HuH-7.5 (cell line): ENCODE results near the gene ZNF576.
"Not testable (repeated sequence)": the region's sequence is repeated elsewhere in the genome, so short reads cannot be mapped to it uniquely, and the experiment has no call there.

Source experiments
- DNase-seq: peaks from one replicate; pipeline ENCODE4 v3.0.0; 2011; ENCODE audit warnings: low spot score

Gene ZNF576

DNA sequence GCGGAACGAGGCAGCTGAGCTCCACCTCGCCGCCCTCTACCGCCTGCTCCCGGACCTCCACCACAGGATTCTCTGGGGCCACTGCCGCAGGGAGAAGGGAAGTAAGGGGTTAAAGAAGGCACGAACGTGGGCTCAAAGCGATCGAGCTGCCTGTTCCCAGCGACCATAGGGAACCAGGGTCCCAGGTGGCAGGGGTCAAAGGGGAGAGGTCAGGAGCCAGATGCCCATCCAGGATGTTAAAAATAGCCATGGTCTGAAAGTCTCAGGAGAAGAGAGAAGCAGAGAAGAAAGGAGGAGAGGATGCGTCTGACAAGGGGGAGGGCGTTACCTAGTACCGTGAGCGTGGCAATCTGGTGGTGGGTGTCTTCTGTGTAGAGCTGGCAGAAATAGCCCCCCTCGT, 30.4 kb downstream of the ZNF576 start:
- no peak for DNase-seq

DNA sequence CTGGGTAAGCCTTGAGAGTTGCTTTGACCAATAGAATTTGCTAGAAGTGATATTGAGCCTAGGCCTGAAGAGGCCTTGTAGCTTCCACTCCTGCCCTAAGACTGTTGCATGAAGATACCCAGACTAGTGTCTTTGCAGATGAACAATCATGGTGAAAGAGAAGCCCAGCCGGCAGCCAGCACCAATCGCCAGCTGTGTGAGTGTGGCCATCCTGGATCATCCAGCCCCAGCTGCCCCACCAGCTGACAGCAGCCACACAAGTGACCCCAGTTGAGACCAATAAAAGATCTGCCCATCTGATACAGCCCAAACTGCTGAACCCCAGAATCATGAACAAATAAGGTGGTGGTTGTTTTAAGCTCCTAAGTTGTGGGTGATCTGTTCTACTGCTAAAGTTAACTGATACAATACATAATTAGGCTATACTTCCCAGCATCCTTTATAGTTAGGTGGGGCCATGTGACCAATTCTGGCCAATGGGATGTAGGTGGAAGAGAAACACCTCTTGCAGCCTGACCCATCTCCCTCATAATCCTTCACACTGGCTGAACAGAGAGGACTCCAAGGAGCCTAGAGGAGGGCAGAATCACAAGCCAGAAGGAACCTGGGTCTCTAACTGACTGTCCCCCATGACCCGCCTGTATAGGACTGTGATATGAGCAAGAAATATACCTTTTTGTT, 32.4 kb downstream of the ZNF576 start:
- DNase-seq, result no peak

DNA sequence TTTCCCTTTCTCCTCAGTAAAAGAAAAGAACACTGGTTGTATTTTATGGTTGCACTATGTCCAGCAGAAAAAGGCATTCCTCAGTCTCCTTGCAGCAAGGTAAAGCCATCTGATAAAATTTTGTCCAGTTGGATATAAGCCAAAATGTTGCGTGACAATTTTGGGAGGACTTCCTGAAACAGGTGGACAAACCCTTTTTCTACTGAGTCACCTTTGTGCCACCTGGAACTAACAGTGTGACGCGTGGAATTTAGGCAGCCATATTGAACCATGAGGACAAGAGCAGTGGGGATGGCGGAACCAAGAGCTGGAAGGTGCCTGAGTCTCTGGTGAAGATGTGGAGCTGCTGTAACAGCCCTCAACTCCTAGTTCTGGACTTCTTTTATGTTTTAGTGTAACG, 35.1 kb downstream of the ZNF576 start:
- no peak for DNase-seq

DNA sequence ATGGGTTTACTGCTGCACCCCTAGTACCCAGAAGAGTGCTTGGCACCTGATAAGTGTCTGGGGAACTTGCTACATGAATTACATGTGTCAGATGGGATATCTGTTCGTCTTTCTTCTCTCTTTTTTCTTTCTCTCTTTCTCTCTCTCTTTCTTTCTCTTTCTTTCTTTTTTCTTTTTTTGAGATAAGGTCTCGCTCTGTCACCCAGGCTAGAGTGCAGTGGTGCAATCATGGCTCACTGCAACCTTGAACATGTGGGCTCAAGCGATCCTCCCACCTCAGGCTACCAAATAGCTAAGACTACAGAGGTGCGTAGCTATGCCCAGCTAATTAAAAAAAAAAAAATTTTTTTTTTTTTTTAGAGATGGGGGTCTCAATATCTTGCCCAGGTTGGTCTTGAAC, 37.1 kb downstream of the ZNF576 start:
- DNase-seq, result no peak

- no peak for DNase-seq
Observed at GRCh38 chr19:43634068-43634467, 37.7 kb downstream of the ZNF576 start.

DNA sequence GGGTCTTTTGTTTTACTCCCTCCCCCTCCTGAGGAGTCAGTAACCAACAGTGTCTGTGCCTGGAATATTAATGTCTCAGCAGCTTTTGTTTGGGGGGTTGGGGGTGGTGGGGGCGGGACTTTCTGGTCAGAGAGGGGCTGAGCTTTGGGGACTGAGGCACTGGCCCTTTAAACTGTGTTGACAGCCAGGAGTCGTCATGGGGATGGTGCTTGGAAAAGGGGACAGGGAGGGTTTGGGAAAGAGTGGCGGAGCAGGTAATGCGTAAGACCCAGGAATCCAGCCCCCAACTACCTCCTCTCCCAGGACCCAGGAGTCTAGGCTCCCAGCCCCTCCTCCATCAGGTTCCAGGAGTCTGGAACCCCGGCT, 38.1 kb downstream of the ZNF576 start:
- no peak for DNase-seq

DNA sequence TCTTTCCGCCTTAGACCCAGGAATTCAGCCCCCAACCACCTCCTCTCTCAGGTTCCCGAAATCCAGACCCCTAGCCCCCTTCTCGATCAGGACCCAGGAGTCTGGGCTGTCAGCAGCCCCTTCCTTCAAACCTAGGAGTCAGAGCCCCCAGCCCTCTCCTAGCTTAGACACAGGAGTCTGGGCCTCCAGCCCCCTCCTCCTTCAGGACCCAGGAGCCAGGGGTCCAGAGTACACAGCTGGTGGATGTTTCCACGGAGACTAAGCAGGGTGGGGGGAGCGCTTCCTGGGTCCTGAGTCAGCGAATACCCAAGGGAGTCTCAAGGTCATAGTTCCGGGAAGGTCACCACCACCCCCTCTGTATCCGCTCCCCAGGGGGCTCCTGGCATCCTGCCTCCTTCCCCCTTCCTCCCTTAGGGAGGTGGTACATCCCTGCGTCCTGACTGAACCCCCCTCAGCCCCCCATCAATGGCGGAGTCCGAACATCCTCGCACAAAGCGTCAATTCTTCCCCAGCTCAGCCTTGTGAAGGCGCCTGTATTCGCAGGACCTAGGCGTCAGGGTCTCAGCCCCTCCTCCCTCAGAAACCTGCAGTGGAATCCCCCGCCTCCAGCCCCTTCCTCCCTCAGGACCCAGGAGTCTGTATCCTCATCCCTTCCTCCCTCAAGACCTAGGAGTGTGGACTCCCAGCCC, 38.6 kb downstream of the ZNF576 start:
- no peak for DNase-seq

GRCh38 chr19:43635561-43635940, 39.2 kb downstream of the ZNF576 start:
- DNase-seq, result not testable (repeated sequence)

- no peak for DNase-seq
Observed at GRCh38 chr19:43636121-43636683, 39.8 kb downstream of the ZNF576 start.

GRCh38 chr19:43638214-43638994, 42.0 kb downstream of the ZNF576 start:
- DNase-seq, result no peak

DNA sequence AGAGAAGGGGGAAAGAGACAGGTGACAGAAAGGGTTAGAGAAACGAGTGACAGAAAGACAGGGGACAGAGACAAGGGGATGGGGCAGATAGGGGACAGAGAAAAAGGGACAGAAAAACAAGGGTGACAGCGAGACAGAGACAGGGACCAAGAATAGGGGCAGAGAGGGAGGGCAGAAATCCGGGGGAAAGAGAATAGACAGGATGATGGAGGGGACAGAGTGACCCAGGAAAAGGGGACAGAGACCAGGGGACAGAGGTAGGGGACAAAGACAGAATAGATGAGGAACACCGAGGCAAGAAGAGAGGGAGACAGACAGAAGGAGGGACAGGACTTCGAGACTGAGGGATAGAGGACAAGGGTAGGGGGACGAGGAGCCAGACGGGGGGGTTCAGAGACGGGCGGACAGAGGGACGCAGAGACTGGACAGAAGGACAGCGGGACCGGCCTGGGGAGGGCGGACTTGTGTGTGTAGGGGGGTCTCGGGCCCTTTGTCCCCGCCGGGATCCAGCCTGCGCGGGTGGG, 42.7 kb downstream of the ZNF576 start:
- no peak for DNase-seq

- DNase-seq, result no peak
Observed at GRCh38 chr19:43639519-43640423, 43.4 kb downstream of the ZNF576 start, which contains the start of gene CADM4. Gene CADM4, minus strand, starts transcription at chr19:43639850. Its CDS starts 60 bp downstream, at chr19:43639790.

- no peak for DNase-seq
Observed at GRCh38 chr19:43640424-43640757, 44.0 kb downstream of the ZNF576 start.

DNA sequence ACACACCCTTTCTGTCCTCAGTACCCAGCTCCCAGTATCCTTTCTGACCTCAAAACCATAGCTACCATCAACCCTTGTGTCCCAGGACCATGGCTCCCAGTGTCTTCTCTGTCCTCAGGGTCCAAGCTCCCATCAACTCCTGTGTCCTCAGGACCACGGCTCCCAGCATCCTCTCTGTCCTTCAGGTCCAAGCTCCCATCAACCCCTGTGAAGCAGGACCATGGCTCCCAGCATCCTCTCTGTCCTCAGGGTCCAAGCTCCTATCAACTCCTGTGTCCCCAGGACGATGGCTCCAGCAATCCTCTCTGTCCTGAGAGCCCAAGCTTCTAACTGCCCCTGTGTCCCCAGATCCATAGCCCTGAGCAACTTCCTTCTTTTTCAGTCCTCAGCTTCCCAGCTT, 44.9 kb downstream of the ZNF576 start:
- no peak for DNase-seq

GRCh38 chr19:43642531-43642930, 46.1 kb downstream of the ZNF576 start:
- no peak for DNase-seq

DNA sequence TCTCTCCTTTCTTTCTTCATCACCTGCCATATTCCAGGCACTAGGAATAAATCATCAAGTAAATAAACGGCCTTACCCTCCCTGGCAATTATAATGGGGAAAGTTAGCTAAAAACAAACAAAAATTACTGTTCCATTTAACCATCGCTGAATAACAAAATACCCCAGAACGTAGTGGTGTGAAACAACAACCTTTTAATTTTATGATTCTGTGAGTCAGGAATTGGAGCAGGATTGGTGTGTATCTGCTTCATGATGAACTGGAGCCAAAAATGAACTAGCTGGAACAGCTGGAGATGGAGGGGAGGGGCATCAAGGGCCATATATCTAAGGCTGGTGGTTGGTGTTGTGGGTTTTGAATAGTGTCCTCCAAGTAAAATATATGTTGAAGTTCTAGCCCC, 46.9 kb downstream of the ZNF576 start:
- DNase-seq, result no peak

- DNase-seq, result no peak
Observed at GRCh38 chr19:43644181-43644580, 47.8 kb downstream of the ZNF576 start.

DNA sequence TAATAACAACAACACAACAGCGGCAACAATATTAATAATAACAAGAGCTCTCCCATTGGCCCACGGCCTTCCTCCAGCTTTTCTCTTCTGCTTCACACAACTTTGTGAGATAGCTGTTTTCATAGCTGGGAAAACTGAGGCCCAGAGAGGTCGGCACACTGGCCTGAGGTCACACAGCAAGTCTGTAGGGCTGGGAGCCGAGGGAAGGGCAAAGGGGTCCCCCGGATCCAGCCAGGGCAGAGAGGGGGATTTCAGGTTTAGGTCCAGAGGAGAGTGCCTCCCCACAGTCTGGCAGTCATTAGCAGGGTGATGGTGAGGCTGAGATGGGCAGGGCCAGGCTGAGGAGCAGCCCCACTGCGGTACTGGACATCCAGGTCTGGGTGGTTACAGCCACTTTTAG, 52.2 kb downstream of the ZNF576 start:
- no peak for DNase-seq

DNA sequence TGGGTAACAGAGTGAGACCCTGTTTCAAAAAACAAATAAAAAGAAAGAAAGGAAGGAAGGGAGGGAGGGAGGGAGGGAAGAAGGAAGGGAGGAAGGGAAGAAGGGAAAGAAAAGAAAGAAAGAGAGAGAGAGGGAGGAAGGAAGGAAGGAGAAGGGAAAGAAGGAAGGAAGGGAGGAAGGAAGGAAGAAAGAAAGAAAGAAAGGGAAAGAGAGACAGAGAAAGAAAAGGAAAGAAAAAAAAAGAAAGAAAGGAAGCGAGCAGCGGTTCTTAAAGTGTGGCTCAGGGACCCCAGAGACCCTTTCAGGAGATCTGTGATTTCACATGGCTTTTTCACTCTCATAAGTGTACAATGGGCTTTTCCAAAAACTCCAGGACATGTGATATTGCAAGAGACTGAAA, 53.1 kb downstream of the ZNF576 start:
- DNase-seq, result no peak

DNA sequence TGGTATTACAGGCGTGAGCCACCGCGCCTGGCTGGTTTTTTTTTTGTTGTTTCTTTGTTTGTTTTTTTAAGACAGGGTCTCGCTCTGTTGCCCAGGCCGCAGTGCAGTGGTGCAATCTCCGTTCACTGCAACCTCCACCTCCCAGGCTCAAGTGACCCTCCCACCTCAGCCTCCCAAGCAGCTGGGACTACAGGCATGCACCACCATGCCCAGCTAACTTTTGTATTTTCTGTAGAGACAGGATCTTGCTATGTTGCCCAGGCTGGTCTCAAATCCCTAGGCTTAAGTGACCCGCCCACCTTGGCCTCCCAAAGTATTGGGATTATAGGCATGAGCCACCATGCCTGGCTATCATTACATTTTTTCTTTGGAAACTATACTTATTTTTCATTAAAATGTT, 53.9 kb downstream of the ZNF576 start:
- not testable (repeated sequence) for DNase-seq
